ENCODE results near the gene SLC30A7.

DNA sequence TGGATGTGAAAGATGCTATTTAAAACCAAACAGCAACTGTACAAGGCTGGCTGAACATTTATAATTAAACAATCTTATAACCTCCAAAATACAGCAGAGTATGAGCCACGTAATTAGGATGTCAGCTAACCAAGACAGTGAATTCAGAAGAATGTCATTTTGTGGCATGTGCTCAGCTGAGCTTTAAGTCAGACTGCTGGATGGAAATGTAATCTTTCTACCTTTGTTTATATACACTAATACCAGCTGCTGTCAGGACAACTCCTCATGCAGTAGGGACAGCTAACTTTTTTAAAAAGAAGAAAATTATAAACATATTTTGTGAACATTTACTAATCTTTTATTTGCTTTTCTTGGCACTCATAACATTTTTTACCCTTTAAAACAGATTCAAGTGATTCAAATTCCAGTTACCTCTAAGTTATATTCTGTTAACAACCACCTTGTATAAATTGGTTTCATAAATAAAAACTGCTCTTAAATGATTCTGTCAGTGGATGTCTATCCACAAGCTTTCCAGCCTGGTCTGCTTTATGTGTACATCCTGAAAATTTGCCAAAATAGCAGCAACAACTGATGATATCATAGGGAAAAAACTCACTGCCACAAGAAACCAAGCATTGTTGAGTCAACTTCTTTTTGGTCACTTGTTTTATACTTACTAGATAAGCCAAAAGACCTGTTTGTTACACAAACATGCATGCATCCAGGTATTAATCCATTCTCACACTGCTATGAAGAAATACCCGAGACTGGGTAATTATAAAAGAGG lies 93.6 kb downstream of the SLC30A7 start:
- TF ChIP-seq, protein P1, sequence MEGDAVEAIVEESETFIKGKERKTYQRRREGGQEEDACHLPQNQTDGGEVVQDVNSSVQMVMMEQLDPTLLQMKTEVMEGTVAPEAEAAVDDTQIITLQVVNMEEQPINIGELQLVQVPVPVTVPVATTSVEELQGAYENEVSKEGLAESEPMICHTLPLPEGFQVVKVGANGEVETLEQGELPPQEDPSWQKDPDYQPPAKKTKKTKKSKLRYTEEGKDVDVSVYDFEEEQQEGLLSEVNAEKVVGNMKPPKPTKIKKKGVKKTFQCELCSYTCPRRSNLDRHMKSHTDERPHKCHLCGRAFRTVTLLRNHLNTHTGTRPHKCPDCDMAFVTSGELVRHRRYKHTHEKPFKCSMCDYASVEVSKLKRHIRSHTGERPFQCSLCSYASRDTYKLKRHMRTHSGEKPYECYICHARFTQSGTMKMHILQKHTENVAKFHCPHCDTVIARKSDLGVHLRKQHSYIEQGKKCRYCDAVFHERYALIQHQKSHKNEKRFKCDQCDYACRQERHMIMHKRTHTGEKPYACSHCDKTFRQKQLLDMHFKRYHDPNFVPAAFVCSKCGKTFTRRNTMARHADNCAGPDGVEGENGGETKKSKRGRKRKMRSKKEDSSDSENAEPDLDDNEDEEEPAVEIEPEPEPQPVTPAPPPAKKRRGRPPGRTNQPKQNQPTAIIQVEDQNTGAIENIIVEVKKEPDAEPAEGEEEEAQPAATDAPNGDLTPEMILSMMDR (conservative IDR thresholded peaks at IDR 0.05), result no peak
- no peak for TF ChIP-seq ZFX (IDR thresholded peaks at IDR 0.05)

Data from C4-2B (cell line).